GM23338 (cell line): ENCODE measurements around the gene VIPAS39. TPM values are rescaled to one million over a fixed set of nuclear protein-coding genes. Genes with fewer than 3 reads are reported as not detected.

Experiments
- ATAC-seq: fragments of 200-7000 bp; cut with Tn5 transposase; 3 replicates; pipeline ENCODE4 v1.9.1; 2020
- DNase-seq: peaks from one replicate; pipeline ENCODE4 v3.0.0-alpha.2; 2015; ENCODE audit warnings: low spot score
- H2AFZ ChIP-seq: fragments of 200-600 bp; sonication (generic); 2 replicates; pipeline ENCODE4 v1.8.0; 2016; ENCODE audit warnings: antibody characterized with exemption, mild to moderate bottlenecking, moderate library complexity
- H3F3A ChIP-seq: fragments of 200-600 bp; sonication (generic); replicated peaks from 2 replicates; pipeline ENCODE4 v1.8.0; 2017; ENCODE audit warnings: antibody characterized with exemption, mixed run types, low read depth
- H3K27ac ChIP-seq: fragments of 200-600 bp; sonication (generic); 2 replicates; pipeline ENCODE4 v1.6.1; 2016; ENCODE audit warnings: low read depth
- H3K27me3 ChIP-seq: fragments of 200-600 bp; sonication (generic); 2 replicates; pipeline ENCODE4 v1.8.0; 2016; ENCODE audit warnings: mild to moderate bottlenecking, mixed run types, moderate library complexity; ENCODE audit not compliant: insufficient read depth
- H3K36me3 ChIP-seq: fragments of 200-600 bp; sonication (generic); 2 replicates; pipeline ENCODE4 v1.8.0; 2016; ENCODE audit warnings: mild to moderate bottlenecking; ENCODE audit not compliant: insufficient read depth
- H3K4me1 ChIP-seq: fragments of 200-600 bp; sonication (generic); 2 replicates; pipeline ENCODE4 v1.8.0; 2016; ENCODE audit warnings: mild to moderate bottlenecking, moderate library complexity; ENCODE audit not compliant: insufficient read depth
- H3K4me2 ChIP-seq: fragments of 200-600 bp; sonication (generic); 2 replicates; pipeline ENCODE4 v1.7.1; 2017; ENCODE audit warnings: mixed run types
- H3K4me3 ChIP-seq: fragments of 200-600 bp; sonication (generic); 2 replicates; pipeline ENCODE4 v1.6.1; 2016; ENCODE audit warnings: mixed run types
- H3K79me2 ChIP-seq: fragments of 200-600 bp; sonication (generic); replicated peaks from 2 replicates; pipeline ENCODE4 v1.8.0; 2017; ENCODE audit warnings: mild to moderate bottlenecking; ENCODE audit not compliant: insufficient read depth
- H3K9me2 ChIP-seq: fragments of 200-600 bp; sonication (generic); 2 replicates; pipeline ENCODE4 v1.8.0; 2017; ENCODE audit not compliant: insufficient read depth
- H4K20me1 ChIP-seq: fragments of 200-600 bp; sonication (generic); replicated peaks from 2 replicates; pipeline ENCODE4 v1.8.0; 2017; ENCODE audit warnings: mild to moderate bottlenecking; ENCODE audit not compliant: insufficient read depth
- H3K27ac Mint-ChIP-seq: 2 replicates; pipeline ENCODE4 v1.8.0; 2020; ENCODE audit warnings: inconsistent platforms, mild to moderate bottlenecking, moderate library complexity, mixed read lengths
- H3K27me3 Mint-ChIP-seq: 3 replicates; pipeline ENCODE4 v1.8.0; 2022; ENCODE audit warnings: low read depth, mild to moderate bottlenecking, moderate library complexity, mixed read lengths, inconsistent platforms; ENCODE audit not compliant: insufficient read depth, poor library complexity
- H3K36me3 Mint-ChIP-seq: 3 replicates; pipeline ENCODE4 v1.8.0; 2021; ENCODE audit warnings: low read depth, mild to moderate bottlenecking, inconsistent platforms, moderate library complexity, mixed read lengths
- H3K4me1 Mint-ChIP-seq: 3 replicates; pipeline ENCODE4 v1.8.0; 2020; ENCODE audit warnings: mild to moderate bottlenecking, inconsistent platforms, mixed read lengths
- H3K4me3 Mint-ChIP-seq: 3 replicates; pipeline ENCODE4 v1.8.0; 2021; ENCODE audit warnings: moderate library complexity, mild to moderate bottlenecking, inconsistent platforms, mixed read lengths
- H3K9me3 Mint-ChIP-seq: 3 replicates; pipeline ENCODE4 v1.8.0; 2020; ENCODE audit warnings: moderate library complexity, mild to moderate bottlenecking, inconsistent platforms, mixed read lengths
- CREB1 ChIP-seq: fragments of 250-450 bp; sonication (Bioruptor Pico); IDR thresholded peaks from 2 replicates; pipeline ENCODE4 v1.5.0; 2020; ENCODE audit warnings: low read depth, mild to moderate bottlenecking, moderate library complexity
- ETS1 ChIP-seq: IDR thresholded peaks from 2 replicates; pipeline ENCODE4 v1.6.1; 2016; ENCODE audit warnings: antibody characterized with exemption
- EZH2 ChIP-seq: fragments of 200-600 bp; sonication (generic); IDR thresholded peaks from one replicate; pipeline ENCODE4 v1.8.0; 2017; ENCODE audit warnings: antibody characterized with exemption, mild to moderate bottlenecking, low read depth; ENCODE audit not compliant: unreplicated experiment
- EZH2phosphoT487 ChIP-seq: fragments of 200-600 bp; sonication (generic); IDR thresholded peaks from one replicate; pipeline ENCODE4 v1.8.1; 2018; ENCODE audit warnings: antibody characterized with exemption; ENCODE audit not compliant: unreplicated experiment
- JUNB ChIP-seq: IDR thresholded peaks from one replicate; pipeline ENCODE4 v1.6.1; 2016; ENCODE audit warnings: antibody characterized with exemption; ENCODE audit not compliant: unreplicated experiment
- NANOG ChIP-seq: IDR thresholded peaks from 2 replicates; pipeline ENCODE4 v1.6.1; 2016; ENCODE audit warnings: antibody characterized with exemption, borderline replicate concordance
- POLR2AphosphoS5 ChIP-seq: IDR thresholded peaks from 2 replicates; pipeline ENCODE4 v1.6.1; 2016; ENCODE audit warnings: antibody characterized with exemption, low read depth
- REST ChIP-seq: IDR thresholded peaks from one replicate; pipeline ENCODE4 v1.6.1; 2018; ENCODE audit warnings: antibody characterized with exemption; ENCODE audit not compliant: unreplicated experiment
- STAT1 ChIP-seq: IDR thresholded peaks from one replicate; pipeline ENCODE4 v1.6.1; 2016; ENCODE audit warnings: antibody characterized with exemption; ENCODE audit not compliant: unreplicated experiment
- ZNF114 ChIP-seq: fragments of 250-450 bp; sonication (Bioruptor Pico); IDR thresholded peaks from 2 replicates; pipeline ENCODE4 v1.5.0; 2020; ENCODE audit warnings: mild to moderate bottlenecking, moderate library complexity
- ZNF331 ChIP-seq: fragments of 250-450 bp; sonication (Bioruptor Pico); IDR thresholded peaks from 2 replicates; pipeline ENCODE4 v1.5.0; 2020; ENCODE audit warnings: low read depth, mild to moderate bottlenecking, moderate library complexity
- polyA plus RNA-seq: library from polyadenylated mRNA; unstranded; fragments of >200 nt; fragmentation: Nextera tagmentation; extraction: Ambion mirVana; gene quantifications from 2 replicates; pipeline ENCODE4 v1.2.1, GENCODE V29; 2016
- total RNA-seq: library from RNA; depleted of rRNA; stranded (reverse); fragments of >200 nt; shearing (Covaris generic); gene quantifications from 2 replicates; pipeline ENCODE4 v1.2.3, GENCODE V29; 2014
- TF ChIP-seq, protein P1 (sequence below), 2 experiments: fragments of 200-600 bp in 1 of 2; sonication (generic) in 1 of 2; conservative IDR thresholded peaks; 2 replicates each; pipeline versions ENCODE4 v1.5.1 to v1.6.1; 2016 to 2017; ENCODE audit warnings: antibody characterized with exemption in 2 of 2, low read depth in 2 of 2, mild to moderate bottlenecking in 2 of 2, moderate library complexity in 1 of 2
- TF ChIP-seq, protein P2 (sequence below): fragments of 250-450 bp; sonication (Bioruptor Pico); IDR thresholded peaks from 2 replicates; pipeline ENCODE4 v1.5.0; 2020; ENCODE audit warnings: mild to moderate bottlenecking, moderate library complexity

Gene VIPAS39
- total and polyA plus RNA-seq, 2 experiments from 2014 or later, result 9.4 to 21.8 TPM

- Histone ChIP-seq H3K79me2 (no peaks in the 10 kb centered on the region), H4K20me1 (no peaks in the 10 kb centered on the region), H3K9me2 (no peaks in the 10 kb centered on the region), H3K27me3 (no peaks in the 10 kb centered on the region), H3K27ac (no peak overlapping the region), H3K4me3 (no peak overlapping the region), H2AFZ (no peak overlapping the region), H3K4me1 (peaks cover 10% of the 10 kb centered on the region), H3K36me3 (no peaks in the 10 kb centered on the region), H3F3A (no peaks in the 10 kb centered on the region), H3K4me2 (no peak overlapping the region)
- peak; percentile 47 for ATAC-seq
- TF ChIP-seq REST (no peak), ZNF114 (CRISPR knock-in tag) (no peak), NANOG (no peak), EZH2 (no peak), ETS1 (no peak), JUNB (no peak), STAT1 (no peak), CREB1 (CRISPR knock-in tag) (no peak), ZNF331 (CRISPR knock-in tag) (no peak), POLR2AphosphoS5 (no peak), EZH2phosphoT487 (no peak)
- TF ChIP-seq, protein P1, sequence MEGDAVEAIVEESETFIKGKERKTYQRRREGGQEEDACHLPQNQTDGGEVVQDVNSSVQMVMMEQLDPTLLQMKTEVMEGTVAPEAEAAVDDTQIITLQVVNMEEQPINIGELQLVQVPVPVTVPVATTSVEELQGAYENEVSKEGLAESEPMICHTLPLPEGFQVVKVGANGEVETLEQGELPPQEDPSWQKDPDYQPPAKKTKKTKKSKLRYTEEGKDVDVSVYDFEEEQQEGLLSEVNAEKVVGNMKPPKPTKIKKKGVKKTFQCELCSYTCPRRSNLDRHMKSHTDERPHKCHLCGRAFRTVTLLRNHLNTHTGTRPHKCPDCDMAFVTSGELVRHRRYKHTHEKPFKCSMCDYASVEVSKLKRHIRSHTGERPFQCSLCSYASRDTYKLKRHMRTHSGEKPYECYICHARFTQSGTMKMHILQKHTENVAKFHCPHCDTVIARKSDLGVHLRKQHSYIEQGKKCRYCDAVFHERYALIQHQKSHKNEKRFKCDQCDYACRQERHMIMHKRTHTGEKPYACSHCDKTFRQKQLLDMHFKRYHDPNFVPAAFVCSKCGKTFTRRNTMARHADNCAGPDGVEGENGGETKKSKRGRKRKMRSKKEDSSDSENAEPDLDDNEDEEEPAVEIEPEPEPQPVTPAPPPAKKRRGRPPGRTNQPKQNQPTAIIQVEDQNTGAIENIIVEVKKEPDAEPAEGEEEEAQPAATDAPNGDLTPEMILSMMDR (conservative IDR thresholded peaks at IDR 0.05; ENCODE audit: low read depth in 2 of 2), result no peak
- TF ChIP-seq, protein P2, sequence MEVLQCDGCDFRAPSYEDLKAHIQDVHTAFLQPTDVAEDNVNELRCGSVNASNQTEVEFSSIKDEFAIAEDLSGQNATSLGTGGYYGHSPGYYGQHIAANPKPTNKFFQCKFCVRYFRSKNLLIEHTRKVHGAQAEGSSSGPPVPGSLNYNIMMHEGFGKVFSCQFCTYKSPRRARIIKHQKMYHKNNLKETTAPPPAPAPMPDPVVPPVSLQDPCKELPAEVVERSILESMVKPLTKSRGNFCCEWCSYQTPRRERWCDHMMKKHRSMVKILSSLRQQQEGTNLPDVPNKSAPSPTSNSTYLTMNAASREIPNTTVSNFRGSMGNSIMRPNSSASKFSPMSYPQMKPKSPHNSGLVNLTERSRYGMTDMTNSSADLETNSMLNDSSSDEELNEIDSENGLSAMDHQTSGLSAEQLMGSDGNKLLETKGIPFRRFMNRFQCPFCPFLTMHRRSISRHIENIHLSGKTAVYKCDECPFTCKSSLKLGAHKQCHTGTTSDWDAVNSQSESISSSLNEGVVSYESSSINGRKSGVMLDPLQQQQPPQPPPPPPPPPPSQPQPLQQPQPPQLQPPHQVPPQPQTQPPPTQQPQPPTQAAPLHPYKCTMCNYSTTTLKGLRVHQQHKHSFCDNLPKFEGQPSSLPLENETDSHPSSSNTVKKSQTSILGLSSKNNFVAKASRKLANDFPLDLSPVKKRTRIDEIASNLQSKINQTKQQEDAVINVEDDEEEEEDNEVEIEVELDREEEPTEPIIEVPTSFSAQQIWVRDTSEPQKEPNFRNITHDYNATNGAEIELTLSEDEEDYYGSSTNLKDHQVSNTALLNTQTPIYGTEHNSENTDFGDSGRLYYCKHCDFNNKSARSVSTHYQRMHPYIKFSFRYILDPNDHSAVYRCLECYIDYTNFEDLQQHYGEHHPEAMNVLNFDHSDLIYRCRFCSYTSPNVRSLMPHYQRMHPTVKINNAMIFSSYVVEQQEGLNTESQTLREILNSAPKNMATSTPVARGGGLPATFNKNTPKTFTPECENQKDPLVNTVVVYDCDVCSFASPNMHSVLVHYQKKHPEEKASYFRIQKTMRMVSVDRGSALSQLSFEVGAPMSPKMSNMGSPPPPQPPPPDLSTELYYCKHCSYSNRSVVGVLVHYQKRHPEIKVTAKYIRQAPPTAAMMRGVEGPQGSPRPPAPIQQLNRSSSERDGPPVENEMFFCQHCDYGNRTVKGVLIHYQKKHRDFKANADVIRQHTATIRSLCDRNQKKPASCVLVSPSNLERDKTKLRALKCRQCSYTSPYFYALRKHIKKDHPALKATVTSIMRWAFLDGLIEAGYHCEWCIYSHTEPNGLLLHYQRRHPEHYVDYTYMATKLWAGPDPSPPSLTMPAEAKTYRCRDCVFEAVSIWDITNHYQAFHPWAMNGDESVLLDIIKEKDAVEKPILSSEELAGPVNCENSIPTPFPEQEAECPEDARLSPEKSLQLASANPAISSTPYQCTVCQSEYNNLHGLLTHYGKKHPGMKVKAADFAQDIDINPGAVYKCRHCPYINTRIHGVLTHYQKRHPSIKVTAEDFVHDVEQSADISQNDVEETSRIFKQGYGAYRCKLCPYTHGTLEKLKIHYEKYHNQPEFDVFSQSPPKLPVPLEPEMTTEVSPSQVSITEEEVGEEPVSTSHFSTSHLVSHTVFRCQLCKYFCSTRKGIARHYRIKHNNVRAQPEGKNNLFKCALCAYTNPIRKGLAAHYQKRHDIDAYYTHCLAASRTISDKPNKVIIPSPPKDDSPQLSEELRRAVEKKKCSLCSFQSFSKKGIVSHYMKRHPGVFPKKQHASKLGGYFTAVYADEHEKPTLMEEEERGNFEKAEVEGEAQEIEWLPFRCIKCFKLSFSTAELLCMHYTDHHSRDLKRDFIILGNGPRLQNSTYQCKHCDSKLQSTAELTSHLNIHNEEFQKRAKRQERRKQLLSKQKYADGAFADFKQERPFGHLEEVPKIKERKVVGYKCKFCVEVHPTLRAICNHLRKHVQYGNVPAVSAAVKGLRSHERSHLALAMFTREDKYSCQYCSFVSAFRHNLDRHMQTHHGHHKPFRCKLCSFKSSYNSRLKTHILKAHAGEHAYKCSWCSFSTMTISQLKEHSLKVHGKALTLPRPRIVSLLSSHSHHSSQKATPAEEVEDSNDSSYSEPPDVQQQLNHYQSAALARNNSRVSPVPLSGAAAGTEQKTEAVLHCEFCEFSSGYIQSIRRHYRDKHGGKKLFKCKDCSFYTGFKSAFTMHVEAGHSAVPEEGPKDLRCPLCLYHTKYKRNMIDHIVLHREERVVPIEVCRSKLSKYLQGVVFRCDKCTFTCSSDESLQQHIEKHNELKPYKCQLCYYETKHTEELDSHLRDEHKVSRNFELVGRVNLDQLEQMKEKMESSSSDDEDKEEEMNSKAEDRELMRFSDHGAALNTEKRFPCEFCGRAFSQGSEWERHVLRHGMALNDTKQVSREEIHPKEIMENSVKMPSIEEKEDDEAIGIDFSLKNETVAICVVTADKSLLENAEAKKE (CRISPR knock-in tag), result no peak
- Mint-ChIP-seq H3K9me3 (no peaks in the 10 kb centered on the region; the same call in 2 of the 3 replicates), H3K4me1 (peaks cover 27% of the 10 kb centered on the region), H3K27ac (no peak overlapping the region), H3K27me3 (peaks cover 4% of the 10 kb centered on the region), H3K36me3 (no peaks in the 10 kb centered on the region), H3K4me3 (no peak overlapping the region)
- no peak for DNase-seq
Observed at GRCh38 chr14:77475432-77476115, 18.2 kb upstream of the VIPAS39 start.
